HCT116 (cell line): ENCODE data around the gene SIGLEC5. TPM values are rescaled to one million over a fixed set of nuclear protein-coding genes. Genes with fewer than 3 reads are reported as not detected.

Experiments used
- ATAC-seq: fragments of 200-7000 bp; cut with Tn5 transposase; 2 replicates; pipeline ENCODE4 v1.9.1; 2020; ENCODE audit warnings: mild to moderate bottlenecking, moderate library complexity
- BruUV-seq: library from RNA; stranded (reverse); fragments of 400-500 nt; replicated peaks from 2 replicates; lab custom pipeline; 2021; lab: Mats Ljungman, UMichigan
- CTCF ChIA-PET: fragments of 300-600 bp; sonication (Branson Sonifier 250); formaldehyde crosslinking; loops from one replicate; lab custom pipeline; 2021; ENCODE audit warnings: antibody characterized with exemption; lab: Charles Lee
- POLR2A ChIA-PET: fragments of 300-600, 350-600 bp; sonication (Branson Sonifier 250); formaldehyde crosslinking; loops from one replicate; lab custom pipeline; 2021; ENCODE audit warnings: antibody characterized with exemption; lab: Charles Lee
- RAD21 ChIA-PET, 2 experiments: fragments of 300-600 bp; sonication (Branson Sonifier 250); formaldehyde crosslinking; loops; one replicate each; lab custom pipeline; 2023; ENCODE audit warnings: low total read pairs in 2 of 2; ENCODE audit not compliant: uncharacterized antibody in 2 of 2, unreplicated experiment in 2 of 2, low non-redundant PET in 1 of 2; lab: Charles Lee
- DNase-seq: peaks from one replicate; pipeline ENCODE4 v3.0.0-alpha.2; 2010; ENCODE audit warnings: low read depth, low spot score
- H2AFZ ChIP-seq: fragments of 200-600 bp; shearing (Covaris generic), sonication (generic); 2 replicates; pipeline ENCODE4 v1.6.1; 2017; ENCODE audit warnings: low read depth, mixed run types, mixed read lengths, antibody characterized with exemption, low read length; ENCODE audit not compliant: poor library complexity, severe bottlenecking
- H3K27ac ChIP-seq: 2 replicates; pipeline ENCODE4 v1.5.1; 2012; ENCODE audit warnings: low read depth, low read length
- H3K27me3 ChIP-seq: fragments of 200-600 bp; sonication (generic); 2 replicates; pipeline ENCODE4 v1.6.1; 2016; ENCODE audit warnings: mixed run types, low read length, mixed read lengths; ENCODE audit not compliant: insufficient read depth
- H3K36me3 ChIP-seq, 2 experiments: fragments of 200-500 bp in 1 of 2; fragments of 200-600 bp in 1 of 2; sonication (Bioruptor generic) in 1 of 2; sonication (generic) in 1 of 2; 2 replicates each; pipeline versions ENCODE4 v1.5.1 to v1.6.1; 2014 to 2016; ENCODE audit warnings: low read length in 2 of 2, inconsistent platforms in 1 of 2, mixed read lengths in 1 of 2, mixed run types in 1 of 2; ENCODE audit not compliant: insufficient read depth in 2 of 2, control insufficient read depth in 1 of 2
- H3K4me1 ChIP-seq, 2 experiments: fragments of 200-600 bp in 1 of 2; sonication (generic) in 1 of 2; 2 replicates each; pipeline versions ENCODE4 v1.5.1 to v1.6.1; 2012 to 2017; ENCODE audit warnings: low read length in 2 of 2, inconsistent platforms in 1 of 2, mild to moderate bottlenecking in 1 of 2, mixed read lengths in 1 of 2, mixed run types in 1 of 2, moderate library complexity in 1 of 2; ENCODE audit not compliant: insufficient read depth in 2 of 2, control insufficient read depth in 1 of 2
- H3K4me2 ChIP-seq: fragments of 200-600 bp; sonication (generic); 2 replicates; pipeline ENCODE4 v1.6.1; 2017; ENCODE audit warnings: mixed run types, low read length, mixed read lengths
- H3K4me3 ChIP-seq, 2 experiments: fragments of 200-600 bp in 1 of 2; sonication (generic) in 1 of 2; replicated peaks in 1 of 2; 2 replicates each; pipeline ENCODE4 v1.5.1; 2011 to 2016; ENCODE audit warnings: low read length in 2 of 2, control low read depth in 1 of 2, low read depth in 1 of 2, mild to moderate bottlenecking in 1 of 2, mixed read lengths in 1 of 2, mixed run types in 1 of 2
- H3K79me2 ChIP-seq: fragments of 200-600 bp; sonication (generic); 2 replicates; pipeline ENCODE4 v1.6.1; 2017; ENCODE audit warnings: mild to moderate bottlenecking, mixed run types, low read length, moderate library complexity, mixed read lengths; ENCODE audit not compliant: insufficient read depth
- H3K9ac ChIP-seq: fragments of 200-600 bp; sonication (generic); 2 replicates; pipeline ENCODE4 v1.6.1; 2016; ENCODE audit warnings: low read length, mixed read lengths
- H3K9me2 ChIP-seq: fragments of 200-600 bp; sonication (generic), shearing (Covaris generic); 2 replicates; pipeline ENCODE4 v1.6.1; 2017; ENCODE audit warnings: mixed run types, mild to moderate bottlenecking, moderate library complexity; ENCODE audit not compliant: insufficient read depth
- H3K9me3 ChIP-seq, 2 experiments: fragments of 200-500 bp in 1 of 2; fragments of 200-600 bp in 1 of 2; sonication (Bioruptor generic) in 1 of 2; sonication (generic) in 1 of 2; 2 replicates each; pipeline ENCODE4 v1.6.1; 2014 to 2017; ENCODE audit warnings: low read length in 2 of 2, mixed read lengths in 2 of 2, inconsistent platforms in 1 of 2, low read depth in 1 of 2, mild to moderate bottlenecking in 1 of 2, mixed run types in 1 of 2, moderate library complexity in 1 of 2; ENCODE audit not compliant: control insufficient read depth in 1 of 2, insufficient read depth in 1 of 2
- H4K20me1 ChIP-seq: fragments of 200-600 bp; sonication (generic), shearing (Covaris generic); 2 replicates; pipeline ENCODE4 v1.6.1; 2017; ENCODE audit warnings: mixed run types, mild to moderate bottlenecking, moderate library complexity; ENCODE audit not compliant: insufficient read depth
- EGR1 ChIP-seq: IDR thresholded peaks from 2 replicates; pipeline ENCODE4 v1.6.1; 2012; ENCODE audit warnings: low read depth
- ELF1 ChIP-seq: IDR thresholded peaks from 2 replicates; pipeline ENCODE4 v1.6.1; 2012; ENCODE audit warnings: low read depth, borderline replicate concordance
- EZH2phosphoT487 ChIP-seq: fragments of 200-600 bp; IDR thresholded peaks from 2 replicates; pipeline ENCODE4 v1.6.1; 2018; ENCODE audit warnings: antibody characterized with exemption, borderline replicate concordance
- POLR2A ChIP-seq: IDR thresholded peaks from 2 replicates; pipeline ENCODE4 v1.7.0; 2011; ENCODE audit warnings: borderline replicate concordance; ENCODE audit not compliant: insufficient read depth, insufficient read length; ENCODE audit errors: extremely low read depth
- POLR2AphosphoS5 ChIP-seq: IDR thresholded peaks from 2 replicates; pipeline ENCODE4 v1.6.1; 2011; ENCODE audit warnings: mild to moderate bottlenecking, low read depth, low read length, moderate library complexity
- REST ChIP-seq: IDR thresholded peaks from 2 replicates; pipeline ENCODE4 v1.6.1; 2012; ENCODE audit warnings: low read depth
- SP1 ChIP-seq: IDR thresholded peaks from 2 replicates; pipeline ENCODE4 v1.6.1; 2012; ENCODE audit warnings: low read depth
- SRF ChIP-seq: IDR thresholded peaks from 2 replicates; pipeline ENCODE4 v1.6.1; 2012; ENCODE audit warnings: low read depth
- ZFX ChIP-seq: fragments of 450-650 bp; IDR thresholded peaks from 2 replicates; pipeline ENCODE4 v1.6.1; 2017
- ZNF274 ChIP-seq: fragments of 200-500 bp; sonication (Bioruptor generic); IDR thresholded peaks from 2 replicates; pipeline ENCODE4 v1.6.1; 2014; ENCODE audit warnings: mild to moderate bottlenecking, low read depth, low read length, inconsistent platforms
- intact Hi-C: fragments of 100-400 bp; cut with micrococcal nuclease; formaldehyde crosslinking; loops from 2 replicates; pipeline ENCODE4 v1.10.0; 2022
- total RNA-seq: library from RNA; stranded (reverse); gene quantifications from one replicate; pipeline ENCODE4 v1.2.1, GENCODE V29; 2021; ENCODE audit not compliant: unreplicated experiment

SIGLEC5 gene
- total RNA-seq, 1 experiment from 2014 or later = not detected

GRCh38 chr19:51641648-51642047, 11.4 kb upstream of the SIGLEC5 start:
- no peak for TF ChIP-seq REST
- TF ChIP-seq POLR2AphosphoS5 = no peak
- no peak for TF ChIP-seq EGR1
- TF ChIP-seq ZNF274 = no peak
- TF ChIP-seq EZH2phosphoT487 = no peak
- no peak for TF ChIP-seq ZFX
- no peak for TF ChIP-seq SRF
- TF ChIP-seq POLR2A = no peak
- TF ChIP-seq ELF1 = no peak
- TF ChIP-seq SP1 = no peak
- no peak overlapping the region for H2AFZ ChIP-seq
- RAD21 ChIA-PET = no interaction called here
- intact Hi-C loops = no loop called here
- DNase-seq (no peak), ATAC-seq (no peak)
- H3K4me2 ChIP-seq = no peak overlapping the region
- H3K9me3 ChIP-seq = no peaks in the 10 kb centered on the region
- peaks cover 62% of the 10 kb centered on the region for H3K27me3 ChIP-seq
- H3K79me2 ChIP-seq = no peaks in the 10 kb centered on the region
- POLR2A ChIA-PET = no interaction called here
- no peaks in the 10 kb centered on the region for H3K4me1 ChIP-seq
- CTCF ChIA-PET = interaction anchor here (0.7 to 3.8 kb wide), 2 partner anchors 15 to 19 kb away, joined by 3 to 21 read pairs; no protein-coding TSS in a partner anchor
- no peaks in the 10 kb centered on the region for H4K20me1 ChIP-seq
- no peaks in the 10 kb centered on the region for H3K36me3 ChIP-seq
- no peaks in the 10 kb centered on the region for H3K9me2 ChIP-seq
- no peak overlapping the region for H3K9ac ChIP-seq
- no TSS peak for BruUV-seq
- H3K27ac ChIP-seq = no peak overlapping the region
- no peak overlapping the region for H3K4me3 ChIP-seq
